ENCODE data around the gene MPRIP. TPM values are rescaled to one million over a fixed set of nuclear protein-coding genes. Genes with fewer than 3 reads are reported as not detected.

The MPRIP gene
- total RNA-seq, 1 donor from 2014 or later, result 275 TPM

- no peak for DNase-seq (ENCODE audit: extremely low spot score, unreplicated experiment)
- Mint-ChIP-seq H3K27me3 (no peaks in the 10 kb centered on the region), H3K4me1 (ENCODE audit: unreplicated experiment) (peaks cover 23% of the 10 kb centered on the region), H3K4me3 (no peak overlapping the region), H3K27ac (no peak overlapping the region), H3K36me3 (peaks cover 9% of the 10 kb centered on the region), H3K9me3 (no peaks in the 10 kb centered on the region)
- TF ChIP-seq CTCF (conservative IDR thresholded peaks at IDR 0.05), result no peak
These were observed 85.6 kb downstream of the MPRIP start for GRCh38 chr17:17127730-17128291.

GRCh38 chr17:17128476-17129075, 86.3 kb downstream of the MPRIP start:
- TF ChIP-seq CTCF (conservative IDR thresholded peaks at IDR 0.05), result no peak
- Mint-ChIP-seq H3K27ac (peak overlapping the region; percentile 1), H3K9me3 (no peaks in the 10 kb centered on the region), H3K27me3 (no peaks in the 10 kb centered on the region), H3K36me3 (peaks cover 9% of the 10 kb centered on the region), H3K4me1 (ENCODE audit: unreplicated experiment) (peaks cover 24% of the 10 kb centered on the region), H3K4me3 (no peak overlapping the region)
- DNase-seq (ENCODE audit: extremely low spot score, unreplicated experiment), result no peak

DNA sequence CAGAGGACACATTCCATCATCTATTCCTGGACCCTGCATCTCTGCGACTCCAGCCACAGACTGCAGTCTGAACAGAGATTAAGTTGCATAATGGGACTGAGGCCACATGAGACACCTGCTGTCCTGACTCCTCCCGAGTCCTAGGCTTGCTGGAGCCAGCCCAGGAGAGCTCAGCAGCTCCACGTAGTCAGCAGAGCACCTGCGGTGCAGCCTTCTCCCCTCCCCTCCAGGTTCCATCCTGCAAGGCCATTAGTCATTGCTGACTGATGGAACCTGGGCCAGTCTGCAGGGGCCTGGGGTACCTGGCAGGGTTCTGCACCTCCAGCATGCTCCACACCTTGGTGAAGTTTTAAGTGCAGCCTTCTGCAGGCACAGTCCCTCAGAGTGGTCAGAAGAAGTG, 87.2 kb downstream of the MPRIP start:
- no peak for TF ChIP-seq CTCF (conservative IDR thresholded peaks at IDR 0.05)
- Mint-ChIP-seq H3K9me3 (no peaks in the 10 kb centered on the region), H3K4me3 (no peak overlapping the region), H3K4me1 (ENCODE audit: unreplicated experiment) (peaks cover 22% of the 10 kb centered on the region), H3K27me3 (no peaks in the 10 kb centered on the region), H3K36me3 (peaks cover 9% of the 10 kb centered on the region), H3K27ac (peak overlapping the region; percentile 1)
- no peak for DNase-seq (ENCODE audit: extremely low spot score, unreplicated experiment)

GRCh38 chr17:17130077-17130844, 88.0 kb downstream of the MPRIP start:
- Mint-ChIP-seq H3K36me3 (peaks cover 9% of the 10 kb centered on the region), H3K9me3 (no peaks in the 10 kb centered on the region), H3K27me3 (no peaks in the 10 kb centered on the region), H3K27ac (no peak overlapping the region), H3K4me1 (ENCODE audit: unreplicated experiment) (peaks cover 18% of the 10 kb centered on the region), H3K4me3 (no peak overlapping the region)
- no peak for TF ChIP-seq CTCF (conservative IDR thresholded peaks at IDR 0.05)
- no peak for DNase-seq (ENCODE audit: extremely low spot score, unreplicated experiment)

DNA sequence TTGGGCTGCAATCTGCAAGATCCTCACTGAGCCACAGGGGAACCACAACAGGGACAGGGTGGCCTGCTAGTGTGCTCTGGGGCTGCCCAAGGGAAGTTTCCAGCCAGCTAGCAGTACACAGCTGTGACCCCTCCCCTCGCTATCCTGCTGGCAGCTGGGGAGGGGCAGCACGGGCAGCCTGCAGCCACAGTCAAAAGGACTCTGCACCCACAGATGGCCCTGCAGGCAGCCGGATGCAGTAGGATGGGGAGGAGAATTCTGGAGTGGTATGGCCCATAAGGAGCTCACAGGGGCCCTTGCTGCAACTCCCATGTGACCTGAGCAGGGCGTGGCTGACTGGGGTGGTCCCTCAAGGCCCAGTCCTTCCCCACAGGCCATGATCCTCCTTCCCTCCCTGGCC, 89.6 kb downstream of the MPRIP start:
- no peak overlapping the region for H3K27ac Mint-ChIP-seq
- H3K9me3 Mint-ChIP-seq, result no peaks in the 10 kb centered on the region
- H3K36me3 Mint-ChIP-seq, result peaks cover 9% of the 10 kb centered on the region
- H3K4me1 Mint-ChIP-seq (ENCODE audit: unreplicated experiment), result peaks cover 13% of the 10 kb centered on the region
- H3K27me3 Mint-ChIP-seq, result no peaks in the 10 kb centered on the region
- no peak for DNase-seq (ENCODE audit: extremely low spot score, unreplicated experiment)
- H3K4me3 Mint-ChIP-seq, result no peak overlapping the region
- no peak for TF ChIP-seq CTCF (conservative IDR thresholded peaks at IDR 0.05)

All from type B pancreatic cell (in vitro differentiated cells).